ENCODE results near the gene MRGPRX4.

The MRGPRX4 gene

DNA sequence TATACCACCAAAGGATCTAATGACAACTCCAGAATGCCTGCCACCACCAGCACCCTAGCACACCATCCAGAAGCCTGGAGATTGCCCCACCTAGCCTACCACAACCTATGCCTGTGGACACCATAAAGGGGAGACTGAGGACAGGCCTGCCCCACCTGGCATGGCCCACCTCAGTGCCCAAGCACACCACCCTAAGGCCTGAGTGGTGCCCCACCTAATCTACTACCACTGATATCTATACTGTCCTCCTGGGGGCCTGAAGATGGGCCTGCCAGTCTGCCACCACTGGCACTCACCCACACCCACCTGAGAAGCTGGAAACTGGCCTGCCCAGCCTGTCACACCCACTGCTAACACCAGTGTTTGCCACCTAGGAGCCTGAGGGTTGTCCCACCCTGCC is 32.1 kb downstream of the MRGPRX4 start:
- Histone ChIP-seq H3K9me3 (ENCODE audit: insufficient read depth, low read length) (no peaks in the 10 kb centered on the region), H3K27me3 (ENCODE audit: low read length) (no peaks in the 10 kb centered on the region)
- TF ChIP-seq CTCF (IDR thresholded peaks at IDR 0.05; ENCODE audit: insufficient read depth, low read length, poor library complexity, severe bottlenecking), result no peak
- no peak for TF ChIP-seq EZH2phosphoT487 (conservative IDR thresholded peaks at IDR 0.05; ENCODE audit: low read length)

GRCh38 chr11:18209058-18209457 is 36.4 kb downstream of the MRGPRX4 start:
- no peak overlapping the region for H3K4me2 ChIP-seq (ENCODE audit: low read depth, low read length, poor library complexity, severe bottlenecking)

More for the DNA sequence above, 32.1 kb downstream of the MRGPRX4 start:
- H2AFZ ChIP-seq (ENCODE audit: low read depth, low read length, severe bottlenecking), result no peak overlapping the region
- no peaks in the 10 kb centered on the region for H3K9me2 ChIP-seq (replicated peaks; ENCODE audit: insufficient read depth, low read length)
- no peaks in the 10 kb centered on the region for H3K79me2 ChIP-seq (ENCODE audit: insufficient read depth, low read length)
- no peaks in the 10 kb centered on the region for H3F3A ChIP-seq (ENCODE audit: insufficient read depth)
- H3K27ac ChIP-seq (ENCODE audit: low read depth, low read length), result no peak overlapping the region
- H3K36me3 ChIP-seq (ENCODE audit: low read length), result 0 out of 2 replicates have a peak, but pooled peaks cover 2% of the 10 kb centered on the region
- no peaks in the 10 kb centered on the region for H4K20me1 ChIP-seq (ENCODE audit: low read depth, low read length)
- H3K4me3 ChIP-seq (ENCODE audit: insufficient read depth, low read length, poor library complexity, severe bottlenecking), result no peak overlapping the region
- no peak overlapping the region for H3K9ac ChIP-seq (ENCODE audit: low read length)
- H3K4me2 ChIP-seq (ENCODE audit: low read depth, low read length, poor library complexity, severe bottlenecking), result no peak overlapping the region

DNA sequence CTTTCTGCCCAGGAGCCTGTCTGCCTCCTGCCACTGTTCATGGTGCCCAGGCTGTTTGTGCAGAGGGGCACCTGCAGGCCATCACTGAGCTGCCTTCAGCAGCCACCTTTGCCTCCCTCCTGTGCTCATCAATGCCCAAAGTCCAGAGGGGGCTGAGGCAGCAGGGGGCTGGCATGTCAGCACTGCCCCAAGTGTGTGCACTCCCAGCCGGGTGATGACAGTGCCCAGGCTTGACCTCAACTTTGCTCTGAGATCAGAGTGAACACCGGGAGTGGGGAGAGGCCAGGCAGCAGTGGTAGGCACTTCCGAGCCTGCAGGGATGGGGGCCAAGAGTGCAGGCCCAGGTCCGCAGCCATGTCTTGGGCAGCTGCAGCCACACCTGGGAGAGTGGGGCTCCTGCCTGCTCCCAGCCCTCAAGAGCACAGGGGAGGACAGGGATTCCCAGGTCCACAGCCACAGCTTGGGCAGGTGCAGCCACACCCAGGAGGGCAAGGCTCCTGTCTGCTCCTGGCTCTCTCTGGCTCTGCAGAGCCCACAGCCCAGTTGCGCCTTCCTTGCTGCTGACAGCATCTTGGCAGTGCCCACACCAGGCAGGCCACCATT is 48.7 kb downstream of the MRGPRX4 start:
- Histone ChIP-seq H3K27ac (ENCODE audit: low read depth, low read length) (no peak overlapping the region), H3K79me2 (ENCODE audit: insufficient read depth, low read length) (no peaks in the 10 kb centered on the region)
- TF ChIP-seq CTCF (IDR thresholded peaks at IDR 0.05; ENCODE audit: insufficient read depth, low read length, poor library complexity, severe bottlenecking) (no peak), EZH2phosphoT487 (conservative IDR thresholded peaks at IDR 0.05; ENCODE audit: low read length) (no peak)

More at GRCh38 chr11:18209058-18209457, 36.4 kb downstream of the MRGPRX4 start:
- no peak overlapping the region for H2AFZ ChIP-seq (ENCODE audit: low read depth, low read length, severe bottlenecking)
- no peak overlapping the region for H3K27ac ChIP-seq (ENCODE audit: low read depth, low read length)
- H3F3A ChIP-seq (ENCODE audit: insufficient read depth), result no peaks in the 10 kb centered on the region
- no peak for TF ChIP-seq EZH2phosphoT487 (conservative IDR thresholded peaks at IDR 0.05; ENCODE audit: low read length)
- no peak for TF ChIP-seq CTCF (IDR thresholded peaks at IDR 0.05; ENCODE audit: insufficient read depth, low read length, poor library complexity, severe bottlenecking)
- no peak overlapping the region for H3K9ac ChIP-seq (ENCODE audit: low read length)
- 0 out of 2 replicates have a peak, but pooled peaks cover 2% of the 10 kb centered on the region for H3K36me3 ChIP-seq (ENCODE audit: low read length)
- H3K9me3 ChIP-seq (ENCODE audit: insufficient read depth, low read length), result no peaks in the 10 kb centered on the region
- no peak overlapping the region for H3K4me3 ChIP-seq (ENCODE audit: insufficient read depth, low read length, poor library complexity, severe bottlenecking)
- H3K79me2 ChIP-seq (ENCODE audit: insufficient read depth, low read length), result no peaks in the 10 kb centered on the region
- H3K9me2 ChIP-seq (replicated peaks; ENCODE audit: insufficient read depth, low read length), result no peaks in the 10 kb centered on the region
- H3K27me3 ChIP-seq (ENCODE audit: low read length), result no peaks in the 10 kb centered on the region
- no peaks in the 10 kb centered on the region for H4K20me1 ChIP-seq (ENCODE audit: low read depth, low read length)

More for the DNA sequence above, 48.7 kb downstream of the MRGPRX4 start:
- Histone ChIP-seq H3K9ac (ENCODE audit: low read length) (no peak overlapping the region), H2AFZ (ENCODE audit: low read depth, low read length, severe bottlenecking) (no peak overlapping the region), H3K9me2 (replicated peaks; ENCODE audit: insufficient read depth, low read length) (no peaks in the 10 kb centered on the region), H3K4me2 (ENCODE audit: low read depth, low read length, poor library complexity, severe bottlenecking) (no peak overlapping the region), H4K20me1 (ENCODE audit: low read depth, low read length) (no peaks in the 10 kb centered on the region), H3K4me3 (ENCODE audit: insufficient read depth, low read length, poor library complexity, severe bottlenecking) (no peak overlapping the region), H3K9me3 (ENCODE audit: insufficient read depth, low read length) (peaks cover 11% of the 10 kb centered on the region; the same call in 1 of the 2 replicates), H3K27me3 (ENCODE audit: low read length) (no peaks in the 10 kb centered on the region), H3F3A (ENCODE audit: insufficient read depth) (0 out of 2 replicates have a peak, but pooled peaks cover 11% of the 10 kb centered on the region), H3K36me3 (ENCODE audit: low read length) (no peaks in the 10 kb centered on the region)
